ENCODE data around the gene HPDL.
A peak's percentile ranks its signal among the peaks of the same experiment; 100 is the strongest.
"Not testable (repeated sequence)": the region's sequence is repeated elsewhere in the genome, so short reads cannot be mapped to it uniquely, and the experiment has no call there.

HPDL gene

DNA sequence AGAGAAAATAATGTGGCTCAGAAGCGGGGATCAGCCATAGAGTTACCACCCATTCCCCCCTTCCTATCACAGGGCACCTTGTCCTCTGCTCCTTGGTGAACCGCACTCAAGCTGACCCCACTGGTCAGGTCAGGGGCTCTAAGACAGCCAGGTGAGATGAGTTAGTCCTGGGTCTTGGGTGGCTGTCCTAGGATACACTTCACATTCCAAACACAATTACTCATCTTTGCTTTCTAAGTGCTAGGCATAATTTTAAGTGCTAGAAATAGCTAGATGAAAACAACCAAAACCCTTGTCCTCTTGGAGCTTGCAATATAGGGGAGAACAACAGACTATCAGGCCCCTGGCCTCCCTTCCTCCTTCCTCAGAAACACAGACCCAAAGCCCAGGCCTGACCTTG is 21.3 kb downstream of the HPDL start:
- TF ChIP-seq SPI1 (IDR thresholded peaks at IDR 0.05; ENCODE audit: low read depth, low read length), result no peak
- TF ChIP-seq POLR2AphosphoS5 (IDR thresholded peaks at IDR 0.05; ENCODE audit: low read depth, low read length), result no peak; the same call in 1 of the 2 replicates
- no peak for TF ChIP-seq TAF1 (IDR thresholded peaks at IDR 0.05; ENCODE audit: low read depth, low read length)
- no peak for TF ChIP-seq POU2F2 (IDR thresholded peaks at IDR 0.05; ENCODE audit: low read depth, low read length)
- no peak for TF ChIP-seq PAX5 (IDR thresholded peaks at IDR 0.05; ENCODE audit: insufficient read depth, low read length, severe bottlenecking)
- no peak for TF ChIP-seq POLR2A (IDR thresholded peaks at IDR 0.05; ENCODE audit: low read depth, low read length)
- FAIRE-seq (no peak), DNase-seq (ENCODE audit: insufficient read length, low spot score) (no peak)

DNA sequence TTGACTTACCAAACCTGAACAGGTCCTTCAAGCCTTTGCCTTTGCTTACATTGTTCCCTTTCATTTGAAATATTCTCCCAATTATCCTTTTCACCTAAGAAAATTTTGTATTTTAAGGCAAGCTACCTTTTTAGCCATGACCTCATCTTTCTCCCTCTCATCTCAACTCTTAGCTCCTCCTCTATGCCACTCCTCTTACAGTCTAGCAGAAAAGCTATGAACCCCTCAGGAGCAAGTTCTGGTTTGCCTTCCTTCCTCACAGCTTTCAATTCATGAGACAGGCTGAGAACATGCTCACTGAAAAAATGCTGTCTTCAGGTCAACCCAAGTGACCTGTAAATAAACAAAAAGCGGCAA is 21.9 kb downstream of the HPDL start:
- DNase-seq (ENCODE audit: insufficient read length, low spot score), result no peak
- no peak for FAIRE-seq
- TF ChIP-seq PAX5 (IDR thresholded peaks at IDR 0.05; ENCODE audit: insufficient read depth, low read length, severe bottlenecking), result no peak

DNA sequence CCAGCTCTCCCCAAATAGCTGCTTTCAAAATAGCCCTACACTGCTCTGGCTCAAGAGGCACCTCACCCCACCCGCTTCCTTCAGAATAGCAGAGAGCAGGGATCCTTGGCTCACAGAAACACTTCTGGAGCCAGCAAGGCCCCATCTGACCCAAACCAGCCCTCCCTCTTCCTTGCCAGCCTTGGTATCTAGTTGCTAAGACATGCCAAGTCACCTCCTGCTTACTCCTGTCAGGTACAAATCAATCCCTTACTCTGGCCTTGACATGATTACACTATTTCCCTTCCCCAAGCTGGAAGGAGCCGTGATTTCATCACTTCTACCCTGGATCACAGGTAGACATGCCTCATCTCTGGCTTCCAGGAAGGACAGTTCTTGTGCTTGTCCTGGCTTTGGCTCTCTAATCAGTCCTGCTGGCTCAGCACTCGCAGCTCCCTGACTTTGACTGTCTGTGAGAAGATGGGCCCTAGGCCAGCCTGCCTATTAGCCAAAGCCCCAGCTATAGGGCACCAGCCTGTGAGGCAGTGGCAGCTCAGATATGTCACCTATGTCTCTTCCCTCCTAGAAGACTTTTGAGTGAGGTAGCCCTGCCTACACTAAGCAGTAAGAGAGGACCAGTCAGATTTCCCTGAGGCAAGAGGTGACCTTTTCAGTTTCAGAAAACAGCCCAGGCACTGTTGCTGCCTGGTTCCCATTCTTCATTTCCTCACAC is 22.4 kb downstream of the HPDL start:
- DNase-seq (ENCODE audit: insufficient read length, low spot score) (no peak), FAIRE-seq (no peak)
- TF ChIP-seq POLR2A (IDR thresholded peaks at IDR 0.05; ENCODE audit: low read depth, low read length) (0 out of 2 replicates have a peak, but pooled peaks have one; percentile 25), POU2F2 (IDR thresholded peaks at IDR 0.05; ENCODE audit: low read depth, low read length) (no peak)

DNA sequence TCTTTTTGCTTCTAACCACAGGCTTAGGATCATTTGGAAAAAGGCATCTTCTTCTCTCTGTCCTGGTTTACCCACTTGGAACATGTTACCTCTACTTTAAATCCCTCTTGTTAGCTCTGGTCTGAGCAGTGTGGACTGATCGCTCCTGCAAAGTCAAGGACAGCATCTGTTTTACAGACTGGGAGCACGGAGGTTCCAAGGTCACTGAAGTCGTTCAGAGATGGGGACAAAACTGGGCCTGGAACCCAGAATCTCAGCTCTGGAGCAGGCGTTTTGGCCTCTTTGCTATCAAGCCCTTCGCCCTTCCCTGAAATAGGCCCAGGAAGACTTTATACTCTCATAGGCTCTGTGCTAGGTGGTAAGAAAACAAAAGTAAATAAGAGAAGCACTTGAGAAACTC is 24.8 kb downstream of the HPDL start:
- DNase-seq (ENCODE audit: insufficient read length, low spot score), result no peak
- FAIRE-seq, result no peak
- TF ChIP-seq POLR2A (IDR thresholded peaks at IDR 0.05; ENCODE audit: low read depth, low read length) (no peak), SPI1 (IDR thresholded peaks at IDR 0.05; ENCODE audit: low read depth, low read length) (no peak), PAX5 (IDR thresholded peaks at IDR 0.05; ENCODE audit: insufficient read depth, low read length, severe bottlenecking) (no peak), POU2F2 (IDR thresholded peaks at IDR 0.05; ENCODE audit: low read depth, low read length) (no peak), TAF1 (IDR thresholded peaks at IDR 0.05; ENCODE audit: low read depth, low read length) (no peak), POLR2AphosphoS5 (IDR thresholded peaks at IDR 0.05; ENCODE audit: low read depth, low read length) (no peak)

DNA sequence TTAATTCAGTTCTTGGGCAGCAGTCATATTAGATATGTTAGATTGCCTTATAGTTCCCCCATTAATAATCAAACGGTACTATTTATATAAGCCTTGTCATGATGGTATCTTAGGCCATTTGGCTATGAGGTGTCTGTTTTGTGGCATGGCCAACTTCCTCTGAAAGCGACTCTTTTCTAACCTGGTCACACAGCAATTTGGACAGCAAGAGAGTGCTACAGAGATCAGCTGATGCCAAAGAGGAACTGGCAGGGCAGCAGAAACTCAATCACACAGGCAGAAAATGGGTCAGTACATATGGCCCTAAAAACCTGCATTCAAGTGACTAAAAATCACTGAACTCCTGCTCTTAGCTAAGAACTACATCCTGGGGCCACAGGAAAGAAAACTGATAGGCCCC is 27.0 kb downstream of the HPDL start:
- no peak for TF ChIP-seq POLR2AphosphoS5 (IDR thresholded peaks at IDR 0.05; ENCODE audit: low read depth, low read length)
- TF ChIP-seq SPI1 (IDR thresholded peaks at IDR 0.05; ENCODE audit: low read depth, low read length), result peak; percentile 33; the same call in 1 of the 2 replicates
- DNase-seq (ENCODE audit: insufficient read length, low spot score), result no peak
- no peak for FAIRE-seq

DNA sequence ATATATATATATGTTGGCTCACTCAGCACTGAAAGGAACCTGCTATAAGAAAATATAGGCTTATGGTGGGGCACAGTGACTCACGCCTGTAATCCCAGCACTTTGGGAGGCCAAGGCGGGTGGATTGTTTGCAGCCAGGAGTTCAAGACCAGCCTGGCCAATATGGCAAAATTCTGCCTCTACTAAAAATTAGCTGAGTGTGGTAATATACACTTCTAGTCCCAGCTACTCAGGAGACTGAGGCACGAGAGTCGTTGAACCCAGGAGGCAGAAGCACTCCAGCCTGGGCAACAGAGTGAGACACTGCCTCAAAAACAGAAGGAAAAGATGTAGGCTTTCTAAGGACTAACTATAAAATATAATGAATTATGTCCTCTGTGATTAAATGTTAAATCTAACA is 28.1 kb downstream of the HPDL start:
- DNase-seq (ENCODE audit: insufficient read length, low spot score) (no peak), FAIRE-seq (no peak)
- TF ChIP-seq POLR2A (IDR thresholded peaks at IDR 0.05; ENCODE audit: low read depth, low read length) (no peak), SPI1 (IDR thresholded peaks at IDR 0.05; ENCODE audit: low read depth, low read length) (no peak), PAX5 (IDR thresholded peaks at IDR 0.05; ENCODE audit: insufficient read depth, low read length, severe bottlenecking) (no peak), TAF1 (IDR thresholded peaks at IDR 0.05; ENCODE audit: low read depth, low read length) (no peak), POU2F2 (IDR thresholded peaks at IDR 0.05; ENCODE audit: low read depth, low read length) (no peak), POLR2AphosphoS5 (IDR thresholded peaks at IDR 0.05; ENCODE audit: low read depth, low read length) (no peak)

DNA sequence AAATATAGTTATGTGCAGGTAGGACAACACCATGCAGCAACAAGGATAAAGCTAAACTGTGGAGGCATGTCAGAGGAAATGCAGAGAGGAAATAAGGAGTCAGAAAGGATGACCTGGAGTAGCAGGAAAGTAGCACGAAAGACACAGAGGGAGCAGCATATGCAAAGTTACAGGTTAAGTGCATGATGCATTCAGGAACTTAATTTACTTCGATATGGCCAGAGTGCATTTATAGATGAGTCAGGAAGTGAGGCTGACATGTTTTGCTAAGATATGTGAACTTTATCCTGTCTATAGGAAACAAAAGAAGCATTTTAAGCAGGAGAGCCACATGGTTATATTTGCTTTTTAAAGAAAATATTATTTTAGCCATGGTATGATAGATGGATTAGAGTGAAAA is 29.0 kb downstream of the HPDL start:
- DNase-seq (ENCODE audit: insufficient read length, low spot score), result no peak
- FAIRE-seq, result no peak
- TF ChIP-seq TAF1 (IDR thresholded peaks at IDR 0.05; ENCODE audit: low read depth, low read length) (no peak), POLR2A (IDR thresholded peaks at IDR 0.05; ENCODE audit: low read depth, low read length) (no peak), SPI1 (IDR thresholded peaks at IDR 0.05; ENCODE audit: low read depth, low read length) (no peak), POLR2AphosphoS5 (IDR thresholded peaks at IDR 0.05; ENCODE audit: low read depth, low read length) (no peak), POU2F2 (IDR thresholded peaks at IDR 0.05; ENCODE audit: low read depth, low read length) (no peak), PAX5 (IDR thresholded peaks at IDR 0.05; ENCODE audit: insufficient read depth, low read length, severe bottlenecking) (no peak)

DNA sequence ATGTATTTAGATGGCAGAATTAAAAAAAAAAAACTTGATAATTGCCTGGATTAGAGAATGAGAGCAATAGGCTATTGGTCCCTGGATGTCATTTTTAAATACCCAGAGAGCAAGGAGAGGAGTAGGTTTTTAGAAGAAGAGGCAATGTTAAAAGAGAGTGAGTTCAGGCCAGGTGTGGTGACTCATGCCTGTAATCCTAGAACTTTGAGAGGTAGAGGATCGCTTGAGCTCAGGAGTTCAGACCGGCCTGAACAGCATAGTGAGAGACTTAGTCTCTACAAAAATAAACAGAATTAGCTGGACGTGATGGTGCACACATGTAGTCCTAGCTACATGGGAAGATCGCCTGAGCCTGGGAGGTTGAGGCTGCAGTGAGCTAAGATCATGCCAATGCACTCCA is 29.5 kb downstream of the HPDL start:
- DNase-seq (ENCODE audit: insufficient read length, low spot score), result no peak
- TF ChIP-seq TAF1 (IDR thresholded peaks at IDR 0.05; ENCODE audit: low read depth, low read length), result no peak
- TF ChIP-seq POLR2A (IDR thresholded peaks at IDR 0.05; ENCODE audit: low read depth, low read length), result no peak
- TF ChIP-seq PAX5 (IDR thresholded peaks at IDR 0.05; ENCODE audit: insufficient read depth, low read length, severe bottlenecking), result no peak
- no peak for TF ChIP-seq SPI1 (IDR thresholded peaks at IDR 0.05; ENCODE audit: low read depth, low read length)
- no peak for TF ChIP-seq POU2F2 (IDR thresholded peaks at IDR 0.05; ENCODE audit: low read depth, low read length)
- no peak for TF ChIP-seq POLR2AphosphoS5 (IDR thresholded peaks at IDR 0.05; ENCODE audit: low read depth, low read length)
- no peak for FAIRE-seq

DNA sequence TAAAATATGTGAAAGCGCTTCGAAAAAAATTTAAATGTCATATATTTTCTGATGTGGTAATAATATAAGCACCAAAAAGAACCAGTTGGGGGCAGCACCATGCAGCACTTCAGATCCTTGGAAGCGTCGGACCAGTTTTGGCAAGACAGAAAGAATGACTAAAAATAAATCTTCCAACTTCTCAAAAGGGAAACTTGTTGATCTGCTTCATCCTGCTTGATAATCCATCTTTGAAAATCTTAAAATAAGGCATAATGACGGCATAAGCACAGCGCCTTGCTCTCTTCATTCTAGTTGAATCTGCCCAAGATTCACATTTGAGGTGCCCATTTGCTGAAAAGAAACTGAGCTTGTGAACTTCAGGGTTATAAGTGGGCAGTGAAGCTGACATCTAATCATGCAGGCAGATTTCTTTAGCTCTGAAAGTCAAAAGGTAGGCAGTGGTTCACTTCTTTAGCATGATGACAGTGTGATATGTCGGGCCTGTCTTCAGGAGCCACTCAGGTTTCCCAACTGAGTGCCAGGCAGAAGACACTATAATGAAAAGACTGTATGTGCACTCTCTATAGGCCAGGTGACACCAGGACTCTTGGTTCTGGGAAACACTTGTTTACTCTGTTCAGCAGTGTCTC is 33.3 kb downstream of the HPDL start:
- TF ChIP-seq POLR2AphosphoS5 (IDR thresholded peaks at IDR 0.05; ENCODE audit: low read depth, low read length) (no peak), POU2F2 (IDR thresholded peaks at IDR 0.05; ENCODE audit: low read depth, low read length) (no peak), POLR2A (IDR thresholded peaks at IDR 0.05; ENCODE audit: low read depth, low read length) (no peak), PAX5 (IDR thresholded peaks at IDR 0.05; ENCODE audit: insufficient read depth, low read length, severe bottlenecking) (no peak), SPI1 (IDR thresholded peaks at IDR 0.05; ENCODE audit: low read depth, low read length) (no peak), TAF1 (IDR thresholded peaks at IDR 0.05; ENCODE audit: low read depth, low read length) (no peak)
- FAIRE-seq (peak; percentile 57), DNase-seq (ENCODE audit: insufficient read length, low spot score) (no peak)

DNA sequence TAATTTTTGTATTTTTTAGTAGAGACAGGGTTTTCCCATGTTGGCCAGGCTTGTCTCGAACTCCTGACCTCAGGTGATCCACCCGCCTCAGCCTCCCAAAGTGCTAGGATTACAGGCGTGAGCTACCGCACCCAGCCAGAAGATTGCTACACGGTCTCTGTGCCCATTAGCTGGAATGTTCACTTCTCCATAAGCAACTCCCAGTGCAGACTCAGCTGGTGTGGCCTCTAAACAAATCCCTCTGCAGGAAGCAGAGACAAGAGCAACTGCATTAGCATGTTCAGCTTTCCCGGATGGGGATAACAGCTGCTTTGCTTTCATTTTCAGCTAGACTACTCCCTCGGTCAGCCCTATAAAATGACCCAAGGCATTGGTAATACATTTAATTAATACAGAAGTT is 34.3 kb downstream of the HPDL start:
- TF ChIP-seq POU2F2 (IDR thresholded peaks at IDR 0.05; ENCODE audit: low read depth, low read length), result 0 out of 2 replicates have a peak, but pooled peaks have one; percentile 31
- DNase-seq (ENCODE audit: insufficient read length, low spot score); FAIRE-seq: not testable (repeated sequence)
